HG03521 (cell line): Measurements from ENCODE around the gene RNF130.

Source experiments
- ATAC-seq: cut with Tn5 transposase; IDR thresholded peaks from one replicate; pipeline ENCODE4 v1.9.1; 2021; ENCODE audit warnings: mild to moderate bottlenecking, moderate library complexity; ENCODE audit not compliant: unreplicated experiment

RNF130 gene

GRCh38 chr5:179920175-179920574 lies 151.4 kb downstream of the RNF130 start:
- no peak for ATAC-seq

- no peak for ATAC-seq
Observed at GRCh38 chr5:179919487-179920060, 152.0 kb downstream of the RNF130 start.

- no peak for ATAC-seq
Observed at GRCh38 chr5:179918742-179919486, 152.6 kb downstream of the RNF130 start.

GRCh38 chr5:179916523-179916922 lies 155.0 kb downstream of the RNF130 start:
- ATAC-seq, result no peak

GRCh38 chr5:179915406-179915935 lies 156.1 kb downstream of the RNF130 start:
- no peak for ATAC-seq

- no peak for ATAC-seq
Observed at GRCh38 chr5:179914032-179914755, 157.4 kb downstream of the RNF130 start.

GRCh38 chr5:179913461-179913860 lies 158.1 kb downstream of the RNF130 start:
- no peak for ATAC-seq

- no peak for ATAC-seq
Observed at GRCh38 chr5:179912951-179913350, 158.6 kb downstream of the RNF130 start.

GRCh38 chr5:179912386-179912785 lies 159.2 kb downstream of the RNF130 start:
- no peak for ATAC-seq

- ATAC-seq, result no peak
Observed at GRCh38 chr5:179909224-179909623, 162.3 kb downstream of the RNF130 start.

GRCh38 chr5:179908528-179908927 lies 163.0 kb downstream of the RNF130 start:
- no peak for ATAC-seq

- peak; percentile 93 for ATAC-seq
Observed at GRCh38 chr5:179907556-179908324, 163.8 kb downstream of the RNF130 start, which contains the start of gene TBC1D9B. Gene TBC1D9B (minus strand): TSS chr5:179907897. CDS start chr5:179907821, 76 bp downstream.

GRCh38 chr5:179906795-179907555 lies 164.6 kb downstream of the RNF130 start:
- ATAC-seq, result no peak

- no peak for ATAC-seq
Observed at GRCh38 chr5:179906294-179906794, 165.2 kb downstream of the RNF130 start.

GRCh38 chr5:179905161-179905560 lies 166.4 kb downstream of the RNF130 start:
- no peak for ATAC-seq
